Fibroblast of the aortic adventitia (primary cell): Measurements from ENCODE around the gene MYLK. TPM values are rescaled to one million over a fixed set of nuclear protein-coding genes. Genes with fewer than 3 reads are reported as not detected.
A peak's percentile ranks its signal among the peaks of the same experiment; 100 is the strongest.

Experiments used
- DNase-seq: peaks from one replicate; pipeline ENCODE4 v3.0.0-alpha.2; 2010; ENCODE audit warnings: low read depth
- H3K4me3 ChIP-seq: 2 replicates; pipeline ENCODE4 v1.5.1; 2011; ENCODE audit warnings: low read depth, mild to moderate bottlenecking, control low read depth, low read length, moderate library complexity
- total RNA-seq: library from RNA; depleted of rRNA; stranded (reverse); fragments of >200 nt; gene quantifications from 2 replicates; pipeline ENCODE4 v1.2.3, GENCODE V29; 2012; ENCODE audit warnings: low replicate concordance
- TF ChIP-seq, protein P1 (sequence below): IDR thresholded peaks from 2 replicates; pipeline ENCODE4 v1.5.1; 2011; ENCODE audit warnings: mild to moderate bottlenecking, low read length, control low read depth, inconsistent platforms; ENCODE audit not compliant: insufficient read depth

The MYLK gene
- total RNA-seq, 1 donor, result 74.7 TPM

DNA sequence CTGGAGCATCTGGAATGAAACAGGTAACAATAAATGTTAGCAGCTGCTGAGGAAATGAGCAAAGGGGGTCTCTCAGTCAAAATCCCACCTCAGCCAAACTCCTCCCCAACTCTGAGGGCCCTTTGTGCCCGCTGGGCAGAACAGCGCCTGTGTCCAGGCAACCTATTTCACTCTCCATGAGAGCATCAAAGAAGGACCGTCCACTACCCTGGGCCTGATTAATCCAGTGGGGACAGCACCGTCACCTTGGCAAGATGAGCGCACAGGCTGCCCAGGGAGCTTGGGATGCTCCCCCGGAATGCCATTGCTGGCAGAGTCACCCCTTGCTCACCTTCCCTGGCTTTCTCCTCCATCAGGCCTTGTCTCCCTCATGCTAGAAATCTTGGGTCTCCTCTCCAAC is 201.8 kb downstream of the MYLK start:
- TF ChIP-seq, protein P1, sequence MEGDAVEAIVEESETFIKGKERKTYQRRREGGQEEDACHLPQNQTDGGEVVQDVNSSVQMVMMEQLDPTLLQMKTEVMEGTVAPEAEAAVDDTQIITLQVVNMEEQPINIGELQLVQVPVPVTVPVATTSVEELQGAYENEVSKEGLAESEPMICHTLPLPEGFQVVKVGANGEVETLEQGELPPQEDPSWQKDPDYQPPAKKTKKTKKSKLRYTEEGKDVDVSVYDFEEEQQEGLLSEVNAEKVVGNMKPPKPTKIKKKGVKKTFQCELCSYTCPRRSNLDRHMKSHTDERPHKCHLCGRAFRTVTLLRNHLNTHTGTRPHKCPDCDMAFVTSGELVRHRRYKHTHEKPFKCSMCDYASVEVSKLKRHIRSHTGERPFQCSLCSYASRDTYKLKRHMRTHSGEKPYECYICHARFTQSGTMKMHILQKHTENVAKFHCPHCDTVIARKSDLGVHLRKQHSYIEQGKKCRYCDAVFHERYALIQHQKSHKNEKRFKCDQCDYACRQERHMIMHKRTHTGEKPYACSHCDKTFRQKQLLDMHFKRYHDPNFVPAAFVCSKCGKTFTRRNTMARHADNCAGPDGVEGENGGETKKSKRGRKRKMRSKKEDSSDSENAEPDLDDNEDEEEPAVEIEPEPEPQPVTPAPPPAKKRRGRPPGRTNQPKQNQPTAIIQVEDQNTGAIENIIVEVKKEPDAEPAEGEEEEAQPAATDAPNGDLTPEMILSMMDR, result no peak
- no peak for DNase-seq
- no peak overlapping the region for H3K4me3 ChIP-seq

DNA sequence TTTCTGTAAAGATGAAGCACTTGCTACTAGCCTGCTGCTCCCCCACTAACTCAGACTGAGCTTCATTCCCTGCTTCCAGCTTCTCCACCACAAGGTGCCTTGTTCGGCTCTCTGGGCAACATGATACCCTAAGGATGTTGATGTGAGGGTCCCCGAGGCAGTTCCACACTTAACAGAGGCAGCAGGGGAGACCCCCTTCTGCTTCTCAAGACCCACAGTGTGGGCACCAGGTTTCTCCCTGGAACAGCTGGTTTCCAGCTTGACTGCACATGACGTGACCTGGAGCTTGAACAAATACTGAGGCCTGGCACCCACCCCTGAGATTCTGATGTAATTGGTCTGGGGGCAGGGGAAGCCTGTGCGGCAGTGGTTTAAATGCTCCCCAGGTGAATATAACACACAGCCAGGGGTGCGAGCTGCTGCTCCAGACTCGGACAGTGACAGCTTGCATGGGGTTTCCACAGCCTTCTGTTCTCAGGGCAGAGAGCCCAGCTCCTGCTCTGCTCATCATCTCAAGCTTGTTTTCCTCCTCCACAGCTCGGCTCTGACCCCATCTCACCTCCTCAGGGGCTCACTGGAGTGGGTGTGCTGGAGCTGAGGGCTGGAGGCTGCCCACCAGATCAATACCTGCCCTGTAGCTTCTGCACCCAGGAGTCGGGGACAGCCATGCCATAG is 204.3 kb downstream of the MYLK start:
- TF ChIP-seq, protein P1, result no peak
- H3K4me3 ChIP-seq, result no peak overlapping the region
- DNase-seq, result no peak

DNA sequence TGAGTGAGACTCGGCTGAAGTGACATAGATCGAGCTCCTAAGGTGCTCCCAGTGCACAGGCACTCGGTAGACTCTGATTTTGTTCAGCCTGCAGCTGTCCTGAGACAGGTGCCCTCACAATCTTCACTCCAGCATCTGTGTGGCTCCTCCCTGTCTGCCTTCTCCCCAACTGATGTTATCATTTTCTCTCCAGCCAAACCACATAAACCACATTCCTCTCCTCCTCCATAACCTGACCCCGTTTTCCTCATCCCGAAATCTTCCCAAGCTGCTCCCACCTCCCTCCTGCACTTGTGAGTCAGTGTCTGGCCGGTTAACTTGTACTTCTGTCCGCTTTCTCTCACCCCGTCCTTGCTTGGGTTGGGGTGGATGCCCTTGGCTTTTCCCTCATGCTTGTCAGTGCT is 206.0 kb downstream of the MYLK start:
- TF ChIP-seq, protein P1, result no peak
- peak; percentile 90 for DNase-seq
- no peak overlapping the region for H3K4me3 ChIP-seq

DNA sequence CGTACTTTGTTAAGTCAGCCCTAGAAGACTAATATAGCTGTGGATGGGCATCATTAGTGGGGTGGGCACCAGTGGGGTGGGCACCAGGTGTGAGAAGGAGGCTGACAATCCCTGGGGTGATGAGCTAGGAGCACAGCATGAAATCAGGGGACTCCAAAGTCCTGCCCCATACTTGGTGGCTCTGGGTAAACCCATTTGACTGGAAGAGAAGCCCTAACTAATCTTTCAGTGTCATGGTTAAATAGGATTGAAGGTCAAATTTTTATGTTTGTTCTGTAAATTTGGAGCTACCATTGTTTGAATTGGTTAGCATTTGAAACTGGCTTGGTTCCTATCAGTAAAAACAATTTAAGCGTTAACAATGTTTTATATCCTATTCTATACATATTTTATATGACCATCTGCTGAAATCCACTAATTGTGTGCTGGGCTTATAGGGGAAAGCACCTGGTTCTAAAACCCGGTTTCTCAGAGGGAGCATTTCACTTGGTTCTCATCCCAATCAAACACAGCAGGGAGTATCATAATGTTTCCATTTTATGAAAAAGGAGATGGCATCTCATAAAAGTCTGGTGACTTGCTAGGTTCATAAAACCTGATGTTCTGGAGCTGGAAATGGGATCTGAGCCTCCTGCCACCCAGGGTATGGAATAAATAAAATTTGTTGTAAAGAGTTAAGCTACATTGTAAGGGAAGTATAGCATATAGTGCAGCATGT is 211.5 kb downstream of the MYLK start:
- no peak overlapping the region for H3K4me3 ChIP-seq
- TF ChIP-seq, protein P1, result no peak
- DNase-seq, result no peak

DNA sequence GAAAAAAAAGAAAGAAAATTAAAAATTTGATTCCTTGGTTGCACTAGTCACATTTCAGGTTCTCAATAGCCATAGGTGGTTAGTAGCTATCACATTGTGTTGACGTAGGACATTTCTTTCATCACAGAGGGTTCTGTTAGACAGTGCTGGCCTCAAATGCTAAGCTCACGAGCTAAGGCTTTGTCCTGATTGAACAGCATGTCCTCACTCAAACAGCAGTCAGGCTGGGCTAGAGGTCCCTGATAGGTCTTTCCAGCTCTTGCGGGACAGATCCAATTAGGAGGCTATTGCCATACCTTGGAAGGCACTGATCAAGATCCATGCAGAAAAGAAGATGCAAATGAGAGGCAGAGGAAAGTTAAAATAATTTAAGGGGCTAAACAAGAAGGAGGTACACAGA is 213.4 kb downstream of the MYLK start:
- TF ChIP-seq, protein P1, result no peak
- no peak overlapping the region for H3K4me3 ChIP-seq
- no peak for DNase-seq

DNA sequence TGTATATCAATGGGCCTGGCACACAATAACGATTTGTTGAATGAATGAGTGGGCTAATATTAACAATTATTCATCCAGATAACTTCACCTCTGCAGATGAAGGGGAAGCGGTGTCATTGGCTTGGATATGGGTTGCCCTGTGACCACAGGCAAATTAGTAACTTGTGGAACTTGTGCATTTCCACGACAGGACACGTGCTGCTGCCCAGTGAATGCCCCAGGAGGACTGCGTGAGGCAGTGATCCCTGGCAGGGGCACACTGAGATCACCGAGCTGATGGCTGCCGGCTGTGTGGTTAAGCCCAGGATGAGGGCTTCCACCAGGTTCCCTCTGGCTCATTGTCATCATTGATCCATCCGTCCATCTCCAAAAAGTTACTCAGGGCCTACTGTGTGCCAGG is 215.2 kb downstream of the MYLK start:
- H3K4me3 ChIP-seq, result no peak overlapping the region
- TF ChIP-seq, protein P1, result no peak
- DNase-seq, result no peak
